Spleen (tissue), 11 donors: ENCODE measurements around the gene KIAA1217. TPM values are rescaled to one million over a fixed set of nuclear protein-coding genes. Genes with fewer than 3 reads are reported as not detected.

ENCODE experiments used
- DNase-seq: peaks from one replicate; pipeline ENCODE4 v3.0.0-alpha.2; 2020
- H3K27ac ChIP-seq, 8 donors: fragments of 200-600 bp; sonication (generic) in 7 of 8; 1 replicate in 4 of 8; 2 replicates in 4 of 8; pipeline versions ENCODE4 v1.5.0 to v1.8.0; 2016 to 2021; ENCODE audit warnings: inconsistent platforms in 4 of 8, mild to moderate bottlenecking in 4 of 8, moderate library complexity in 1 of 8
- H3K27me3 ChIP-seq, 7 donors: fragments of 200-600 bp; sonication (generic) in 6 of 7; replicated peaks in 1 of 7; 1 replicate in 4 of 7; 2 replicates in 3 of 7; pipeline versions ENCODE4 v1.5.0 to v1.8.0; 2016 to 2021; ENCODE audit warnings: inconsistent platforms in 3 of 7, mild to moderate bottlenecking in 1 of 7
- H3K36me3 ChIP-seq, 6 donors: fragments of 200-600 bp; sonication (generic) in 5 of 6; 1 replicate in 4 of 6; 2 replicates in 2 of 6; pipeline versions ENCODE4 v1.5.0 to v1.8.0; 2016 to 2021; ENCODE audit warnings: inconsistent platforms in 2 of 6
- H3K4me1 ChIP-seq, 6 donors: fragments of 200-600 bp; sonication (generic) in 5 of 6; 1 replicate in 3 of 6; 2 replicates in 3 of 6; pipeline versions ENCODE4 v1.5.0 to v1.8.0; 2016 to 2021; ENCODE audit warnings: inconsistent platforms in 3 of 6
- H3K4me3 ChIP-seq, 8 donors: fragments of 200-600 bp; sonication (generic) in 7 of 8; 1 replicate in 4 of 8; 2 replicates in 4 of 8; pipeline versions ENCODE4 v1.5.0 to v1.8.0; 2016 to 2021; ENCODE audit warnings: inconsistent platforms in 4 of 8, mild to moderate bottlenecking in 4 of 8, moderate library complexity in 2 of 8
- H3K9me3 ChIP-seq, 8 donors: fragments of 200-600 bp; sonication (generic) in 7 of 8; 1 replicate in 4 of 8; 2 replicates in 4 of 8; pipeline versions ENCODE4 v1.5.0 to v1.8.0; 2016 to 2021; ENCODE audit warnings: inconsistent platforms in 4 of 8
- POLR2A ChIP-seq, 3 donors: fragments of 450-650 bp; IDR thresholded peaks; one replicate each; pipeline ENCODE4 v1.5.1; 2017; ENCODE audit warnings: antibody characterized with exemption in 3 of 3, mild to moderate bottlenecking in 1 of 3
- POLR2AphosphoS5 ChIP-seq, 3 donors: sonication (generic); formaldehyde crosslinking; IDR thresholded peaks; one replicate each; pipeline ENCODE4 v1.5.1; 2017; ENCODE audit warnings: antibody characterized with exemption in 3 of 3
- WGBS, 5 donors: extraction: QIAGEN DNeasy Blood & Tissue Kit in 3 of 5; methylation state at CpG; one replicate each; pipeline versions ENCODE4 v1.1.5 to v1.1.7; 2013 to 2018; 5-methylcytosine and 5-hydroxymethylcytosine counted together
- intact Hi-C: fragments of 100-400 bp; cut with DNase I; formaldehyde crosslinking; loops from one replicate; pipeline ENCODE4 v1.15.0; 2023; ENCODE audit warnings: low total_unique reads
- polyA plus RNA-seq, 3 donors: library from polyadenylated mRNA; stranded (reverse); fragments of 200-250 nt; gene quantifications; one replicate each; pipeline ENCODE4 v1.2.1, GENCODE V29; 2013
- total RNA-seq, 7 donors: library from RNA; depleted of rRNA in 3 of 7; stranded (reverse); fragments of >200 nt in 3 of 7; fragmentation: NEBNext Ultra II Directional in 4 of 7; extraction: Animal tissue kit (Norgen Biotek cat#: 25700) in 4 of 7; gene quantifications; one replicate each; pipeline versions ENCODE4 v1.1.0 to v1.2.1, GENCODE V29; 2016 to 2021
- TF ChIP-seq, protein P1 (sequence below), 11 experiments: fragments of 200-600 bp in 7 of 11; fragments of 450-650 bp in 4 of 11; sonication (generic) in 4 of 11; IDR thresholded peaks in 8 of 11; conservative IDR thresholded peaks in 3 of 11; 1 replicate in 7 of 11; 2 replicates in 4 of 11; pipeline versions ENCODE4 v1.4.0 to v1.8.0; 2016 to 2021; ENCODE audit warnings: antibody characterized with exemption in 11 of 11, inconsistent platforms in 4 of 11, mild to moderate bottlenecking in 1 of 11
- donor health status: healthy with polysubstance abuse.
- donor health status: DM: no; HTN: no; CAD: no; lungs with moderate emphysema.
- donor health status: DM: no; HTN: no; CAD: no.
- donor health status: Bipolar disorder and iron deficiency.
- donor health status: healthy.
- donor health status: DM: no; HTN: no; CAD: no.
- donor health status: DM: yes; HTN: yes; CAD: no.

Gene KIAA1217
- total and polyA plus RNA-seq, 10 donors, result 2.2 to 40.7 (median 21.4) TPM

GRCh38 chr10:24272374-24272773 is 63.4 kb downstream of the KIAA1217 start:
- no peaks in the 10 kb centered on the region for H3K9me3 ChIP-seq
- no peak for DNase-seq
- intact Hi-C loops, result no loop called here
- H3K4me3 ChIP-seq, result no peak overlapping the region
- TF ChIP-seq POLR2A (IDR thresholded peaks at IDR 0.05) (no peak), POLR2AphosphoS5 (IDR thresholded peaks at IDR 0.05) (no peak)
- TF ChIP-seq, protein P1, sequence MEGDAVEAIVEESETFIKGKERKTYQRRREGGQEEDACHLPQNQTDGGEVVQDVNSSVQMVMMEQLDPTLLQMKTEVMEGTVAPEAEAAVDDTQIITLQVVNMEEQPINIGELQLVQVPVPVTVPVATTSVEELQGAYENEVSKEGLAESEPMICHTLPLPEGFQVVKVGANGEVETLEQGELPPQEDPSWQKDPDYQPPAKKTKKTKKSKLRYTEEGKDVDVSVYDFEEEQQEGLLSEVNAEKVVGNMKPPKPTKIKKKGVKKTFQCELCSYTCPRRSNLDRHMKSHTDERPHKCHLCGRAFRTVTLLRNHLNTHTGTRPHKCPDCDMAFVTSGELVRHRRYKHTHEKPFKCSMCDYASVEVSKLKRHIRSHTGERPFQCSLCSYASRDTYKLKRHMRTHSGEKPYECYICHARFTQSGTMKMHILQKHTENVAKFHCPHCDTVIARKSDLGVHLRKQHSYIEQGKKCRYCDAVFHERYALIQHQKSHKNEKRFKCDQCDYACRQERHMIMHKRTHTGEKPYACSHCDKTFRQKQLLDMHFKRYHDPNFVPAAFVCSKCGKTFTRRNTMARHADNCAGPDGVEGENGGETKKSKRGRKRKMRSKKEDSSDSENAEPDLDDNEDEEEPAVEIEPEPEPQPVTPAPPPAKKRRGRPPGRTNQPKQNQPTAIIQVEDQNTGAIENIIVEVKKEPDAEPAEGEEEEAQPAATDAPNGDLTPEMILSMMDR (IDR thresholded peaks at IDR 0.05 in 8 of 11, conservative IDR thresholded peaks at IDR 0.05 in 3 of 11), result no peak
- H3K4me1 ChIP-seq, result no peaks in the 10 kb centered on the region
- no peaks in the 10 kb centered on the region for H3K36me3 ChIP-seq
- no peaks in the 10 kb centered on the region for H3K27me3 ChIP-seq
- H3K27ac ChIP-seq, result no peak overlapping the region
- 81 to 89% (median 83%) methylated on average over 7 of the region's 7 CpGs for WGBS, 5 donors

DNA sequence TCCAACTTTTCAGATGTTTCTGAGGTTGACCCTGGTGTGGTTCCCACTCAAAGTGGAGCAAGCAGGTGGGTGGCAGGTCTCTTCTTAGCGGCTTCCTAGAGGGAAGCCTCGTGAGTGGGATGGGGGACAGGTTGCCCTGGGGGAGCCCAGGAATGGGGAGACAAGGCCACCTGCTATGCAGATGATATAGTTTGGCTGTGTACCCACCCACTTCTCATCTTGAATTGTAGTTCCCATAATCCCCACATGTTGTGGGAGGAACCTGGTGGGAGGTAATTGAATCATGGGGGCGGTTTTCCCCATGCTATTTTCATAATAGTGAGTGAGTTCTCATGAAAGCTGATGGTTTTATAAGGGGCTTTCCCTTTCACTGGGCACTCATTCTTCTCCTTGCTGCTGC is 68.3 kb downstream of the KIAA1217 start:
- 76 to 89% (median 84%) methylated on average over 3 of the region's 3 CpGs for WGBS, 5 donors
- no peak for DNase-seq
- peaks cover 0 to 25% (median 17%) of the 10 kb centered on the region in 8 donors for H3K9me3 ChIP-seq
- H3K27ac ChIP-seq, result no peak overlapping the region
- no peak overlapping the region for H3K4me3 ChIP-seq
- no peaks in the 10 kb centered on the region for H3K27me3 ChIP-seq
- intact Hi-C loops, result no loop called here
- TF ChIP-seq, protein P1 (IDR thresholded peaks at IDR 0.05 in 8 of 11, conservative IDR thresholded peaks at IDR 0.05 in 3 of 11), result no peak
- no peak for TF ChIP-seq POLR2A (IDR thresholded peaks at IDR 0.05)
- TF ChIP-seq POLR2AphosphoS5 (IDR thresholded peaks at IDR 0.05), result no peak
- no peaks in the 10 kb centered on the region for H3K36me3 ChIP-seq
- no peaks in the 10 kb centered on the region for H3K4me1 ChIP-seq

GRCh38 chr10:24277771-24278170 is 68.8 kb downstream of the KIAA1217 start:
- Histone ChIP-seq H3K27me3 (no peaks in the 10 kb centered on the region), H3K36me3 (no peaks in the 10 kb centered on the region), H3K9me3 (peaks cover 0 to 28% (median 19%) of the 10 kb centered on the region in 8 donors), H3K4me1 (no peaks in the 10 kb centered on the region), H3K4me3 (no peak overlapping the region), H3K27ac (no peak overlapping the region)
- intact Hi-C loops, result no loop called here
- no peak for DNase-seq
- TF ChIP-seq, protein P1 (IDR thresholded peaks at IDR 0.05 in 8 of 11, conservative IDR thresholded peaks at IDR 0.05 in 3 of 11), result no peak
- TF ChIP-seq POLR2A (IDR thresholded peaks at IDR 0.05), result no peak
- no peak for TF ChIP-seq POLR2AphosphoS5 (IDR thresholded peaks at IDR 0.05)
- 85 to 95% (median 89%) methylated on average over 9 of the region's 9 CpGs for WGBS, 5 donors

DNA sequence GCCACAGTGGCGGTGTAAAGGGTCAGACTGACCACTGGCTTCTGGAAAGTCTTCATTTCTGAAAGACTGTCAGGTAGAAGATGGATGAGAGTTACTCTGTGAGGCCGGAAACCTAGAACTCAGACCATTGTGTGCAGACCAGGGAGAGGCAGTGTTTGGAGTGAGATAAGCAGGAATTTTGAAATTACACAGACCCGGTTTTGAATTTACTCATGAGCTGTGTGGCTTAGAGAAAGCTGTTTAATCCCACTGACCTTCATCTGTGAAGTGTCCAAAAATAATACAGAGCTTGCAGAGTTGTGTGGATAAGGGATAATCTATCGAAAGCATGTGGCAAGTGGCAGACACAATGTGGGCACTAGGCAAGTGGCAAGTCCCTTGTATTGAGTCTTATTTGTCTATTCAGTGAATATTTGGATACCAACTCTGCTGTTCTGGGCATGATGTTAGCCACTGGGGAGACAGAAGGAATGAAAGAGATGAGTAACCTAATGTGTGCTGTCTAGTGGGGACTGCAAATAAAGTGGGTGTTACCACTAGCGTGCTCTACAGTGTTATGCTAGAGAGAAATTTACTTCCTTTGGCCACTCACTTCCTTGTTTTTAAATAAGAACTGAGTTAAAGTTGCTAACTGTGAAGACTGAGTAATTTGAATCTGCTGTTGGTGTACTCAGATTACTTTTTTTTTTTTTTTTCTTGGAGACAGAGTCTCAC is 69.4 kb downstream of the KIAA1217 start:
- intact Hi-C loops, result no loop called here
- Histone ChIP-seq H3K4me1 (no peaks in the 10 kb centered on the region), H3K9me3 (peaks cover 0 to 32% (median 22%) of the 10 kb centered on the region in 8 donors), H3K27me3 (no peaks in the 10 kb centered on the region), H3K27ac (no peak overlapping the region), H3K36me3 (no peaks in the 10 kb centered on the region), H3K4me3 (no peak overlapping the region)
- TF ChIP-seq POLR2AphosphoS5 (IDR thresholded peaks at IDR 0.05) (no peak), POLR2A (IDR thresholded peaks at IDR 0.05) (no peak)
- TF ChIP-seq, protein P1 (IDR thresholded peaks at IDR 0.05 in 8 of 11, conservative IDR thresholded peaks at IDR 0.05 in 3 of 11), result no peak
- 70 to 81% (median 73%) methylated on average over 5 of the region's 5 CpGs for WGBS, 5 donors
- no peak for DNase-seq
